ENCODE data around the gene DBN1.

GRCh38 chr5:177490992-177491391, 17.6 kb upstream of the DBN1 start:
- TF ChIP-seq CTCF (conservative IDR thresholded peaks at IDR 0.05; ENCODE audit: low read depth, low read length) (no peak), EZH2phosphoT487 (IDR thresholded peaks at IDR 0.05; ENCODE audit: borderline replicate concordance, low read length) (no peak)

Measured in PC-3 (cell line).